Endothelial cell of umbilical vein (primary cell): ENCODE data around the gene NEK7. TPM values are rescaled to one million over a fixed set of nuclear protein-coding genes. Genes with fewer than 3 reads are reported as not detected.

ENCODE experiments used
- BruUV-seq: library from RNA; stranded (reverse); fragments of 400-500 nt; replicated peaks from 2 replicates; lab custom pipeline; 2021; lab: Mats Ljungman, UMichigan
- CTCF ChIA-PET: fragments of 300-600, 350-600 bp; sonication (Branson Sonifier 250); formaldehyde crosslinking; loops from one replicate; lab custom pipeline; 2021; ENCODE audit warnings: antibody characterized with exemption, inconsistent platforms; lab: Charles Lee
- POLR2A ChIA-PET: fragments of 300-600, 350-600 bp; sonication (Branson Sonifier 250); formaldehyde crosslinking; loops from one replicate; lab custom pipeline; 2021; ENCODE audit warnings: antibody characterized with exemption, inconsistent platforms; lab: Charles Lee
- DNase-seq: peaks from one replicate; pipeline ENCODE4 v3.0.0-alpha.2; 2011; ENCODE audit warnings: low read depth, low spot score
- FAIRE-seq: peaks from 2 replicates; lab custom pipeline; 2011; peaks lifted over from hg19 to GRCh38; lab: Jason Lieb, UNC
- H2AFZ ChIP-seq: 2 replicates; pipeline ENCODE4 v1.6.0; 2012; ENCODE audit warnings: low read depth, low read length, control low read depth, inconsistent platforms
- H3K27ac ChIP-seq: 2 replicates; pipeline ENCODE4 v1.5.1; 2011; ENCODE audit warnings: low read depth, mild to moderate bottlenecking, control low read depth, low read length, moderate library complexity; ENCODE audit not compliant: insufficient read depth
- H3K27me3 ChIP-seq, 2 experiments: 2 replicates each; pipeline versions ENCODE4 v1.6.0 to v1.6.1; 2011; ENCODE audit warnings: low read length in 2 of 2, mixed read lengths in 1 of 2; ENCODE audit not compliant: control insufficient read depth in 2 of 2, insufficient read depth in 2 of 2
- H3K36me3 ChIP-seq, 2 experiments: 2 replicates in 1 of 2; 3 replicates in 1 of 2; pipeline ENCODE4 v1.5.1; 2011; ENCODE audit warnings: low read length in 2 of 2, mild to moderate bottlenecking in 1 of 2, moderate library complexity in 1 of 2; ENCODE audit not compliant: control insufficient read depth in 2 of 2, insufficient read depth in 2 of 2; ENCODE audit errors: extremely low read depth in 1 of 2
- H3K4me1 ChIP-seq: 3 replicates; pipeline ENCODE4 v1.5.1; 2011; ENCODE audit warnings: mild to moderate bottlenecking, low read length; ENCODE audit not compliant: control insufficient read depth, insufficient read depth; ENCODE audit errors: extremely low read depth
- H3K4me2 ChIP-seq: 2 replicates; pipeline ENCODE4 v1.6.1; 2011; ENCODE audit warnings: low read length, control low read depth, mixed read lengths; ENCODE audit not compliant: insufficient read depth
- H3K4me3 ChIP-seq, 3 experiments: fragments of 200-600 bp in 1 of 3; sonication (generic), shearing (Covaris generic) in 1 of 3; replicated peaks in 1 of 3; 2 replicates each; pipeline ENCODE4 v1.5.1; 2011 to 2016; ENCODE audit warnings: control low read depth in 3 of 3, low read length in 3 of 3, mild to moderate bottlenecking in 2 of 3, inconsistent platforms in 1 of 3, low read depth in 1 of 3, moderate library complexity in 1 of 3; ENCODE audit not compliant: insufficient read depth in 1 of 3
- H3K79me2 ChIP-seq: 2 replicates; pipeline ENCODE4 v1.6.0; 2012; ENCODE audit warnings: low read length, inconsistent platforms; ENCODE audit not compliant: control insufficient read depth, insufficient read depth
- H3K9ac ChIP-seq: replicated peaks from 2 replicates; pipeline ENCODE3; 2011; ENCODE audit warnings: low read length, control low read depth; ENCODE audit not compliant: insufficient read depth; ENCODE audit errors: extremely low read depth
- H3K9me1 ChIP-seq: replicated peaks from 3 replicates; pipeline ENCODE4 v1.6.0; 2011; ENCODE audit warnings: mild to moderate bottlenecking, low read length; ENCODE audit not compliant: control insufficient read depth, insufficient read depth; ENCODE audit errors: extremely low read depth
- H3K9me3 ChIP-seq: replicated peaks from 2 replicates; pipeline ENCODE4 v1.5.1; 2012; ENCODE audit warnings: low read length, inconsistent platforms; ENCODE audit not compliant: control insufficient read depth, insufficient read depth
- H4K20me1 ChIP-seq: replicated peaks from 2 replicates; pipeline ENCODE3; 2011; ENCODE audit warnings: mild to moderate bottlenecking, low read length; ENCODE audit not compliant: control insufficient read depth, insufficient read depth; ENCODE audit errors: extremely low read depth
- EZH2 ChIP-seq: IDR thresholded peaks from 2 replicates; pipeline ENCODE4 v1.6.1; 2012; ENCODE audit warnings: borderline replicate concordance, low read depth, mild to moderate bottlenecking, moderate library complexity, low read length, inconsistent platforms; ENCODE audit not compliant: severe bottlenecking
- FOS ChIP-seq: IDR thresholded peaks from 2 replicates; pipeline ENCODE4 v1.6.1; 2011; ENCODE audit warnings: mild to moderate bottlenecking, low read length, moderate library complexity, borderline replicate concordance; ENCODE audit not compliant: insufficient read depth
- GATA2 ChIP-seq: IDR thresholded peaks from 2 replicates; pipeline ENCODE4 v1.7.0; 2011; ENCODE audit warnings: low read depth, mild to moderate bottlenecking, moderate library complexity, mixed read lengths, low read length; ENCODE audit not compliant: insufficient read length, insufficient read depth
- JUN ChIP-seq: IDR thresholded peaks from 2 replicates; pipeline ENCODE4 v1.6.1; 2011; ENCODE audit warnings: borderline replicate concordance, low read depth; ENCODE audit not compliant: insufficient read length, insufficient read depth
- MAX ChIP-seq: IDR thresholded peaks from 2 replicates; pipeline ENCODE4 v1.6.1; 2011; ENCODE audit not compliant: insufficient read depth, insufficient read length
- MYC ChIP-seq: IDR thresholded peaks from one replicate; pipeline ENCODE4 v1.6.1; 2011; ENCODE audit warnings: mild to moderate bottlenecking, low read depth, low read length
- POLR2A ChIP-seq: IDR thresholded peaks from 2 replicates; pipeline ENCODE4 v1.6.1; 2012; ENCODE audit warnings: low read depth, mild to moderate bottlenecking, control low read depth, low read length
- POLR2AphosphoS5 ChIP-seq: IDR thresholded peaks from 2 replicates; pipeline ENCODE4 v1.6.1; 2012; ENCODE audit warnings: low read depth, mild to moderate bottlenecking, control low read depth, low read length, moderate library complexity; ENCODE audit not compliant: insufficient read depth
- dilution Hi-C: fragments of 300-500 bp; cut with MboI; formaldehyde crosslinking; loops from one replicate; pipeline ENCODE4 v1.15.0; 2019; ENCODE audit warnings: low sequenced_read_pairs; ENCODE audit not compliant: extremely low pct_ligation_motif_present
- intact Hi-C: fragments of 100-400 bp; cut with micrococcal nuclease; formaldehyde crosslinking; loops from one replicate; pipeline ENCODE4 v1.10.0; 2022
- polyA plus RNA-seq, 4 experiments: library from polyadenylated mRNA; depleted of rRNA in 3 of 4; stranded (reverse) in 3 of 4; unstranded in 1 of 4; fragments of >200 nt; gene quantifications; 2 replicates each; pipeline versions ENCODE4 v1.2.1 to v1.2.3, GENCODE V29; 2011 to 2012; ENCODE audit warnings: missing spikeins in 1 of 4
- total RNA-seq: library from RNA; stranded (reverse); gene quantifications from 2 replicates; pipeline ENCODE4 v1.2.3, GENCODE V29; 2021
- TF ChIP-seq, protein P1 (sequence below), 2 donors: IDR thresholded peaks; 1 replicate in 1 of 2; 2 replicates in 1 of 2; pipeline ENCODE4 v1.5.1; 2011; ENCODE audit warnings: low read length in 2 of 2, mild to moderate bottlenecking in 2 of 2, moderate library complexity in 2 of 2, control low read depth in 1 of 2, inconsistent platforms in 1 of 2, low read depth in 1 of 2; ENCODE audit not compliant: insufficient read depth in 1 of 2; ENCODE audit errors: extremely low read depth in 1 of 2

NEK7 gene
- total and polyA plus RNA-seq, 2 donors (not counting 3 experiments of a cell fraction or from before 2014, with no cell fraction given): 22.6 to 45.7 TPM

DNA sequence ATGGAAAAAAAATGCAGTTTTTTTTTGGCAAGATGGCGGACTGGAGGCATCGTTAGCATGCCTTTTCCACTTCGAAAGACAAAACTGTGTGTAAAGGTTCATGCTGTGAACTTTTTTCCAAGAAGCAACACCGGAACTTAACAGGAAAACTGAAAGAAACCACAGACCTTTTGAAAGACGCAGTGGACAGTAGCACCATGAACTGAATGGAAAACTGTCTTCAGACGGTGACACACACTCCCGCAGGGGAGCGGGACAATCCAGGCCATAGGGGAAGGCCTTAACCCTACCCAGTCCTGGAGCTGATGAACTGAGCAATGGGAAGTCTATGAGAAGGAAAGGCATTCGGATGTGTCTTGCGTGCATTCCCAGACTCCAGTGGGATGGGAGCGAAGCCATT lies 54.9 kb downstream of the NEK7 start:
- Histone ChIP-seq H3K27ac (no peak overlapping the region), H3K9me1 (no peaks in the 10 kb centered on the region), H2AFZ (no peak overlapping the region), H3K4me1 (no peaks in the 10 kb centered on the region), H3K9ac (no peak overlapping the region), H3K27me3 (no peaks in the 10 kb centered on the region), H3K36me3 (peaks cover 0 to 8% of the 10 kb centered on the region in 2 experiments), H4K20me1 (peaks cover 3% of the 10 kb centered on the region), H3K79me2 (peaks cover 40% of the 10 kb centered on the region), H3K4me2 (no peak overlapping the region), H3K9me3 (peaks cover 1% of the 10 kb centered on the region), H3K4me3 (no peak overlapping the region)
- no TSS peak for BruUV-seq
- CTCF ChIA-PET: no interaction called here
- DNase-seq: no peak
- FAIRE-seq: no peak
- intact Hi-C loops (no loop called here), dilution Hi-C loops (no loop called here)
- POLR2A ChIA-PET: no interaction called here
- TF ChIP-seq POLR2AphosphoS5 (no peak), GATA2 (no peak), MYC (no peak), POLR2A (no peak)

DNA sequence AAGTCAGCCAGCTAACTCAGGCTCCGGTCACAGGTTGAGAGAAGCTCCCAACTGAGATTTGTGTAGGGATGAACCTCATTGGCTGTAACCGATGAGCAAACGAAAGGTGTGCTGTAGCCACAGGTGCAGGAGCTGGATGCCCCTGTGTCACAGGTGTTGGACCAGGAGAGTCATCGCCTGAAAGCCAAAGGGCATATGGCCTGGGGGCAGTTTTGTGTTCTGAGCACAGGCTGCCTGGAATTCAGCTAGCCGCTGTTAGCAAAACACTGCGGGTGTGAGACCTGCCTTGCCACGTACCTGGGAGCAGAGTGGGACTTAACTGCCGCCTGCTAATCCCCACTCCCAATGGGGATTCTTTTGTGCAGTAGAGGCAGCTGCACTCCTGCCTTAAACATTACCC lies 55.3 kb downstream of the NEK7 start:
- intact Hi-C loops: no loop called here
- FAIRE-seq: no peak
- no peaks in the 10 kb centered on the region for H3K9me1 ChIP-seq
- H3K9me3 ChIP-seq: peaks cover 1% of the 10 kb centered on the region
- no peak overlapping the region for H3K9ac ChIP-seq
- DNase-seq: no peak
- dilution Hi-C loops: no loop called here
- no peaks in the 10 kb centered on the region for H3K27me3 ChIP-seq
- H3K4me2 ChIP-seq: no peak overlapping the region
- H2AFZ ChIP-seq: no peak overlapping the region
- peaks cover 3% of the 10 kb centered on the region for H4K20me1 ChIP-seq
- no peaks in the 10 kb centered on the region for H3K4me1 ChIP-seq
- POLR2A ChIA-PET: no interaction called here
- peaks cover 0 to 8% of the 10 kb centered on the region in 2 experiments for H3K36me3 ChIP-seq
- H3K4me3 ChIP-seq: no peak overlapping the region
- CTCF ChIA-PET: no interaction called here
- H3K27ac ChIP-seq: no peak overlapping the region
- no peak for TF ChIP-seq JUN
- TF ChIP-seq MAX: no peak
- no peak for TF ChIP-seq FOS
- TF ChIP-seq MYC: no peak
- TF ChIP-seq, protein P1, sequence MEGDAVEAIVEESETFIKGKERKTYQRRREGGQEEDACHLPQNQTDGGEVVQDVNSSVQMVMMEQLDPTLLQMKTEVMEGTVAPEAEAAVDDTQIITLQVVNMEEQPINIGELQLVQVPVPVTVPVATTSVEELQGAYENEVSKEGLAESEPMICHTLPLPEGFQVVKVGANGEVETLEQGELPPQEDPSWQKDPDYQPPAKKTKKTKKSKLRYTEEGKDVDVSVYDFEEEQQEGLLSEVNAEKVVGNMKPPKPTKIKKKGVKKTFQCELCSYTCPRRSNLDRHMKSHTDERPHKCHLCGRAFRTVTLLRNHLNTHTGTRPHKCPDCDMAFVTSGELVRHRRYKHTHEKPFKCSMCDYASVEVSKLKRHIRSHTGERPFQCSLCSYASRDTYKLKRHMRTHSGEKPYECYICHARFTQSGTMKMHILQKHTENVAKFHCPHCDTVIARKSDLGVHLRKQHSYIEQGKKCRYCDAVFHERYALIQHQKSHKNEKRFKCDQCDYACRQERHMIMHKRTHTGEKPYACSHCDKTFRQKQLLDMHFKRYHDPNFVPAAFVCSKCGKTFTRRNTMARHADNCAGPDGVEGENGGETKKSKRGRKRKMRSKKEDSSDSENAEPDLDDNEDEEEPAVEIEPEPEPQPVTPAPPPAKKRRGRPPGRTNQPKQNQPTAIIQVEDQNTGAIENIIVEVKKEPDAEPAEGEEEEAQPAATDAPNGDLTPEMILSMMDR (IDR thresholded peaks at IDR 0.05; ENCODE audit: extremely low read depth in 1 of 2, insufficient read depth in 1 of 2, low read depth in 1 of 2, low read length in 2 of 2): no peak
- no peak for TF ChIP-seq GATA2
- TF ChIP-seq POLR2A: no peak
- TF ChIP-seq EZH2: no peak
- TF ChIP-seq POLR2AphosphoS5: no peak
- no TSS peak for BruUV-seq
- peaks cover 36% of the 10 kb centered on the region for H3K79me2 ChIP-seq
